8988T (cell line): ENCODE results near the gene AKR1B1.

Experiments
- DNase-seq: peaks from one replicate; pipeline ENCODE4 v3.0.0; 2011

The AKR1B1 gene

GRCh38 chr7:134407311-134407710 lies 51.6 kb downstream of the AKR1B1 start:
- DNase-seq: no peak

- no peak for DNase-seq
These were observed 52.5 kb downstream of the AKR1B1 start for GRCh38 chr7:134406431-134406830.

- DNase-seq: no peak
These were observed 53.6 kb downstream of the AKR1B1 start for GRCh38 chr7:134405299-134405698.

GRCh38 chr7:134403062-134403461 lies 55.8 kb downstream of the AKR1B1 start:
- no peak for DNase-seq

- no peak for DNase-seq
These were observed 58.0 kb downstream of the AKR1B1 start for GRCh38 chr7:134400859-134401258.

- no peak for DNase-seq
These were observed 62.9 kb downstream of the AKR1B1 start for GRCh38 chr7:134396031-134396430.

- no peak for DNase-seq
These were observed 63.3 kb downstream of the AKR1B1 start for GRCh38 chr7:134395604-134396003.

- no peak for DNase-seq
These were observed 64.8 kb downstream of the AKR1B1 start for GRCh38 chr7:134394056-134394455.
